HG03460 (cell line): ENCODE data around the gene MEA1.
A peak's percentile ranks its signal among the peaks of the same experiment; 100 is the strongest.

Experiments used
- ATAC-seq: cut with Tn5 transposase; IDR thresholded peaks from one replicate; pipeline ENCODE4 v1.9.1; 2021; ENCODE audit not compliant: unreplicated experiment

MEA1 gene

DNA sequence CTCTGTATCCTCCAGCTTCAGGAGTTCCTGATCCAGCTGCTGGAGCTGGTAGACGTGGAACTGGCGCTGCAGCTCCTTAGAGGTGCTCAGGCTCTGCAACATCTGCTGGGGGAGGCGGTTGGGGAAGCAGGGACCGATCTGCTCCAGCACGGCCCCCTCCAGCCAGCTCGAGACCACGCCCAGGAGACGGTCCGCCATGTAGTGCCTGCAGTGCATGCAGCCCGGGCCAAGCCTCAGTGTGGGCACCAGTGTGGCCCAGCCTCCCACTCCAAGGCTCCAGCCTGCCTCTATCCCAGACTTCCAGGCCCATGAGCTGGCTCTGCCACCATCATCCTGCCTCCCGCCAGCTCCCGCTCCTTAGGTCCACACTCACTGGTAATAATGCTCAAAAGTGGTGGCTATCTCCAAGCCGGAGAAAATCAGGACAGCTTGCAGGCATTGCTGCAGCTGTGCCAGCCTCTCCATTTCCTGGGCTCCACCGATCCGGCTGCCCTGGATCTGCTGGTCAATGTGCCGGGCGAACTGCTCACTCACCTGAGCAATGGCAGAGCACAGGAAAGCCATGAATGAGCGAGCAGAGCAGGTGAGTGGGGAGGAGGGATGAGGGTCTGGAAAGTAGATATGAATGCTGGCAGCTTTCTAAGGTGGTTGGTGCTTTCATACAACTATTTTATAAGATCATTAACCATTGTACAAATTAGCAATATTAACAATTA lies 27.0 kb upstream of the MEA1 start:
- no peak for ATAC-seq

DNA sequence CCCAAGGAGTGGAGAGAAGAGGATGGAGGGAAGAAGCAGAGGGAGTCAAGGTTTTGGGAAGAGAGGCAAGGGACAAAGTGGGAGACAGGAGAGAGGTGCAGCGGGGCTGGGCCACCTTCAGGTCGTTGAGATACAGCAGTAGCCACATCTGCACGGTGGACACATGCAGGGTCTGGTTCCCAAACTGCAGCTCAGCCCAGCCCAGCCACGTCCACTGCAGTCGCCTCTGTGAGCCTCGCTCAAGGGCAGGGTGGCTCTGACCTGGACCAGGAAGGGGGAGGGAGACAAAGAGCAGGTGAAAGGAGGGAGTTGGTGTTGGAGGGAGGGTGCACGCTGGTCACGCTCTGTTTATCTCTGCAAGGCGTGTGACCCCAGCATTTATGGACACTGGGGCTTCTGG lies 25.0 kb upstream of the MEA1 start:
- no peak for ATAC-seq

DNA sequence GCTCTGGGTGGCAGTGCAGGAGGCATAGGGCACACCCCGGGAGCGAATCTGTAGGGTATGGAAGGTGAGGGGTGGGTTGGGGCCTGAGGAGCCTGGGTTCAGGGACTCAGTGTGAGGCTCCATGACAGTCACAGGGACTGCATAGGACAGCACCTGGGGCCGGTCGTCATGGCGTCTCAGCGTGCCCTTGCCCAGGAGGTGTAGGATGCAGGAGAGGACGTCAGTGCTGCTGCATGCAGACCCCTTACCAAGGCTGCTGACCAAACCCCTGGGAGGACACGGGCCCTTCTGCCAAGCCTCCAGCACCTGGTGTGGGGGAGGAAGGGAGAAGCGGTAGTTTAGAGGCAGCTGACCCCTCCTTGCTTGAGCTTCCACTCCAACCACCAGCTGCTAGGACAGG lies 24.0 kb upstream of the MEA1 start:
- ATAC-seq: no peak

DNA sequence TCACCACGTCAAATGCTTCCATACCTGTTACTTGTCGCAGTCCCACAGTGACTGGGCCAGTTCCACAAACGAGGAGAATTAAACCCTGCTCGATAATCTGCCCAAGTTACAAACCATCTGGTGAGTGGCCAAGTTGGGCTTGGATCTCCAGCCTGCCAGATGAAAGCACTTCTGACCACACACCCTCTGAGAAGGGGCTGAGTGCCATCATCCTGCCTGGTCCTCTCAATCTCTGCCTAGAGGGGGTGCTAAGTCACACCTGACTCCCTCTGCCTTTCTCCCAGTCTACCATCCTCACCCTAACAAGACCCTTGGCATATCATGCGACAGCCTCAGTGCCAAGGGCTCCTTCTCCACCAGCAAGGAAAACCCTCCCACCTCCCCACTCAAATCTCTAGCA lies 23.5 kb upstream of the MEA1 start:
- no peak for ATAC-seq

DNA sequence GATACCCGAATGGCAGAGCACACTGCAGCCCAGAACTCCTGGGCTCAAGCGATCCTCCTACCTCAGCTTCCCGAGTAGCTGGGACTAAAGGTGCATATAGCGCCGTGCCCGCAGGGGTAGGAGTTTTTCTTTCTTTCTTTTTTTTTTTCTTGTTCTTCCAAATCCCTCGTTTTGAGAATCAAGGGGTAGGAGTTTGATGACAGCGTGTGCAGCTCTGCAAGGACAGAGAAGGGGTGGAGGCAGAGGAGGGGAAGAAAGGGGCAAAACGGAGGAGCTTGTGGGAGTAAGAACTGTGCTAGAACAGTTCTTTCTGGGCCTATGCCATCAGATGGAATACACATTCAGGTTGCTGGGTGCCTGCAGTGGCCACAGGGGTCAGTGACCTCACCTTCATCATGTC lies 23.0 kb upstream of the MEA1 start:
- ATAC-seq: no peak

DNA sequence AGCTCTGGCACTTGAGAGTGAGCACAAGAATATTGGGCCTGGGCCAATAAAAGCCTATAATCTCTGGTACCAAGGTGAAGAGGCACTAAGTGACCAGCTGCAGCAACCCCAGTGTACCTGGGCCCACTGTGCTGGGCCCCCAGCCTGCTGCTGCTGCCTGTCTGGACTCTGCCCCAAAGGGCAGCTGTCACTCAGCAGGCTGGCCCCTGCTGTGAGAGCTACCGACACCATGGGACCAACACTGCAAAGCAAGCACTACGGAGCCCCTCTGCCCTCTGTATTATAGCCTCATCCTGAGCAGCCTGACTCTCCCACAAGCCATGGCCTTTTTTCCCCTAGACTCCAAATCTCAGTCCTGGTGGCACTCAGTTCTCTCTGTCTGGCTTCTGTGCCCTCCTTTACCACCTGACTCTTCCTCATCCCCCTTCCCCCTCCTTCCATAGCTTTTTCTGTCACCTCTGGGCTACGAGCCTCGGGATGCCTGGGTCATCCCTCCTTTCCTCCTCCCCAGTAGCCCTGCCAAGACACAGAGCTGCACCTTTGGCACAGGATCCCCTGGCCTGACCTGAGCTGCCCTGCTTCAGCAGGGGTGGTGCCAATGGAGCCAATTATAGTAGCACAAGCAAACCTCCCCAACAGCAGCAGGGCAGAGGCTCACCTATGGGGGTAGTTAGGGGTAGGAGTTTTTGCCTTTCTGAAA lies 21.9 kb upstream of the MEA1 start:
- no peak for ATAC-seq

DNA sequence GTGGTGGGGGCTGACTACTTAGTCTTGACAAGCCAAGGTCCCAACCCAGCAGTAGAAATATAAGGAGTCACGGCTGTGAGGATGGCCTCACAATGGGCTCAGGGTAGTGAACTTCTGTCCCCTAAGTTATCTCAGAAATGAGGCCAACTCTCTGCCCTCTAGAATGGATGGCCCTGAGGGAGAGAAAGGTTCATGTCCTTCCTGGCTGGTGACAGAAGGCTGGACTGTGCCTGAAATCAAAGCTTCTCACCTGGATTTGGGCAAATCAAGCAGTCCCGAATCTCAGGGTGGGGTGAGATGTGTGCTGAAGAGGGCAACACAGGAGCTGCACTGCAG lies 20.4 kb upstream of the MEA1 start:
- no peak for ATAC-seq

DNA sequence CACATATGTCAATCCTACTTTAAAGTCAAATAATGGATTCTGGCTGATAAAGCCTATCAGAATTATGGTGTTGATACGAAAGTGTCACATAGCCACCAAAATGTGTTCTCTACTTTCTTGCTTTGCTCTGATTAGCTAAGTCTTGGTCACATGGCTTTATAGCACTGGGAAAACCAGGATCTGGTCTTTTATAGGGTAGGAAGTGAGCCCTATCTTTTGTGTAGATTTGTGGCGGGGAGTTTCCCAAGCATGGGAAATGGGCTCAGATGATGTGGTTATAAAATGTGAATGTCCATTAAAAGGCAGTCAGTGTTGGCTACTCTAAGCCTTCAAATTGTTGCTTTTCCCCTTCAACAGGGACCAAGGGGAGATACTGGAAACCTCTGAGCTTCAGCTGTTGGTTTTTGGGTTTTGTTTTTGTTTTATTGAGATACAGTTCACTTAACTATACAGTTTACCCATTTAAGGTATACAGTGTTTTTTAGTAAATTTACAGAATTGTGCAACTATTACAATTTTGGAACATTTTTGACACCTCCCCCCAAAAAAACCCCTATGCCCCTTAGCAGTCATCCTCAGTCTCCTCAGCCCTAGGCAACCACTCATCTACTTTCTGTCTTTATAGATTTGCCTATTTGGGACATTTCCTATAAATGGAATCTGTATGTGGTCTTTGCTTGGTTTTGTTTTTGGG lies 19.9 kb upstream of the MEA1 start:
- no peak for ATAC-seq

DNA sequence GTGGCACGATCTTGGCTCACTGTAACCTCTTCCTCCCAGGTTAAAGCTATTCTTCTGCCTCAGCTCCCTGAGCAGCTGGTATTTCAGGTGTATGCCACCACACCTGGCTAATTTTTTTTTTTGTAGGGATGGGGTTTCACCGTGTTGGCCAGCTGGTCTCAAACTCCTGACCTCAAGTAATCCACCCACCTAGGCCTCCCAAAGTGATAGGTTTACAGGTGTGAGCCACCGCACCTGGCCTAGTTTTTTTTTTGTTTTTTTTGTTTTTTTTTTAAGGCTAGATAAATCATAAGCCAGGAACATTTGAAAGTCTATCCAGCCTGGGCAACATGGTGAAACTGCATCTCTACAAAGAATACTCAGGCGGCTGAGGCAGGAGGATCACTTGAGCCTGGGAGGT lies 18.6 kb upstream of the MEA1 start:
- ATAC-seq: no peak

DNA sequence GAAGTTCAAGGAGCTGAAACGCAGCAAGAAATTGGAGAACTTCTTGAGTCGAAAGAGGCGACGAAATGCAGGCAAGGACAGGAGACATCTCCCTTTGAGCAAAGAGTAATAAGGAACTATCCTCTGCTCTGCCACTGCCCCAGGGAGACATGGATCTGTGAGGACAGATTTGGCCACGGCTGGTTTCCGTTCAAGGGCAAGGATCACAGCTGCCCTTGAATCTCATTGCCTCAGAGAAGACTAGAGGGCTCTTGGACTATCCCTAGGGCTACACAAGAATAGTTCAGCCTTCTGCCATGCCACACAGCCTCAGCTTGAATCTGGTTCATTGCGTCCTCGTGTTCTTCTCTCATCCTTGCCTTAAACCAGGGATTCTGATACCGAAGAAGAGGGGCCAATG lies 15.4 kb upstream of the MEA1 start:
- no peak for ATAC-seq

DNA sequence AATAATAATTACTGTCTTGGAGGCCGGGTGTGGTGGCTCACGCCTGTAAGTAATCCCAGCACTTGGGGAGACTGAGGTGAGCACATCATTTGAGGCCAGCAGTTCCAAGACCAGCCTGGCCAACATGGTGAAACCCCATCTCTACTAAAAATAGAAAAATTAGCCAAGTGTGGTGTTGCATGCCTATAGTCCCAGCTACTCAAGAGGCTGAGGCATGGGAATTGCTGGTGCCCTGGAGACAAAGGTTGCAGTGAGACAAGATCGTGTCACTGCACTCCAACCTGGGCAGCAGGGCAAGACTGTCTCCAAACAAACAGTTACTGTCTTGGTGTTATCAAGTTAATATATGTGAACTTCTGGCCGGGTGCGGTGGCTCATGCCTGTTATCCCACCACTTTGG lies 12.6 kb upstream of the MEA1 start:
- no peak for ATAC-seq

DNA sequence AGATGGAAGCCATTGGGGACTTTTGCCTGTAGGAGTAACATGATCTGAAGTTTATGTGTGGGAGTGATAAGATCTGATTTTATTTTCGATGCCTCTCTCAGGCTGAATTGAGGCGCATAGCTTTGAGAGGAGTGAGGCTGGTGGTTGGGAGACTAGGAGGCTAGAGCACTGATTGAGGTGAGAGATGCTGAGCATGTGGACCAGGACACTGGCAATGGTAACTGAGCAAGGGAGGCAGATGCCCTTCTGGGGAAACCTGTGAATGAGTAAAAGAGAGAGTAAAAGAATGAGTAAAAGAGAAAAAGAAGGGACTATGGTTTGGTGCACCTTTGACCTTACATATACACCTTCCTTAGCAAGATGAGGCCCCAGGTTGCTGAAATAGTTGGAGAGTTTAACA lies 10.7 kb upstream of the MEA1 start:
- ATAC-seq: no peak

DNA sequence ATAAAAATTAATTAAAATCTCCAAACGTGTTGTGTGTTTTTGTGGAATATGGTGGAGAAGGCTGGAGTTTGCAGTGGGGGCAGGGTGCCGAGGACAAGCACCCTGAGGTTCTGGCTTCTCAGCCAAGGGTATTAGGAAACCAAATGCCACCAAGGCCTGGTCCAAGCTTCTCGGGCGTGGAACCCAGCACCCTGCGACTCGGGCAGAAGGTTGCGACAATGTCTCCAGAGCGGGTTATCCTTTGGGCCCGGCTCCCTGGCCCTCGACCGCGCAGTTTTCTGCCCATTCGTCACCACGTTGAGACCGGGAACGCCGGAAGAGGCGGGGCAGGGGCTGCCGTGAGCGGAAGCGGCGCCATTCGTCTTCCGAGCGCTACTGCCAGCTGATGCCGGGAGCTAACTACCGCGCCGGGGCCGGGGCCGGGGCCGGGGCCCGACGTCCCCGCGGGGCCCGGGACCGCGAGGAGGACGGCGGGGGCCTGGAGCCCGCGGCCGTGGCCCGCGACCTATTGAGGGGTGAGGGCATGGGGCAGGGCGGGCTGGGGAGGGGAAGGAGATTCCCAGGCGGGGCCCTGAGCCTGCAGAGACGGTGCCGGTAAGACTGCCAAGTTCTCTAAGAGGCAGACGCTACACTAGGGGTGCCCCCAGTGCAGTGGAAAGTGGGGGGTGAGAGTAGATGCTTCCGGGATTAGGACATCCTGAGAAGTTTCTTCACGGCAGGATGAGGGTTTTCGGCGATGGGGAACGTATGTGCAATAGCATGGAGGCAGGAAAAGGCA lies 7.7 kb upstream of the MEA1 start, which contains the start of gene RRP36:
RRP36 (plus strand) TSS at position 354 of the 778 bp plus-strand sequence; CDS start at position 386, 32 bp downstream.
- ATAC-seq: peak; percentile 87

DNA sequence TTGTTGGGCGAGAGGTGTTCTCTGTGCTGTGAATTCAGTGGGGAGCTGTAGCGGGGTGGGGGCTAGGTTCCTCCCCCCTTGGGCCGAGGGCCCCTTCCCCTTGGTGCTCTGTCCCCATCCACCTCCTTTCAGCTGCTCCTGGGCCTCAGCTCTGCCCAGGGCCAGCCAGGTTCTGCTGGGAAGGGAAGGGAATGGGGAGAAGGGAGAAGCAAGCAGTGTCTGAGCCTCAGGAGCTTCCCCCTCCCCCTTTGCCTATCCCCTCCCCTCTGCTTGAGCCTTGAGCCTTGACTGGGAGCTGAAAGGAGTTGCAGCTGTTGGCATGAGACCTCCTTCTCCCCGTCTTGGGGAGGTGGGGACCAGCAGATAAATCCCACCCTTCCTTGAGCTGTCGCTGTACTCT lies 7.1 kb upstream of the MEA1 start:
- no peak for ATAC-seq

DNA sequence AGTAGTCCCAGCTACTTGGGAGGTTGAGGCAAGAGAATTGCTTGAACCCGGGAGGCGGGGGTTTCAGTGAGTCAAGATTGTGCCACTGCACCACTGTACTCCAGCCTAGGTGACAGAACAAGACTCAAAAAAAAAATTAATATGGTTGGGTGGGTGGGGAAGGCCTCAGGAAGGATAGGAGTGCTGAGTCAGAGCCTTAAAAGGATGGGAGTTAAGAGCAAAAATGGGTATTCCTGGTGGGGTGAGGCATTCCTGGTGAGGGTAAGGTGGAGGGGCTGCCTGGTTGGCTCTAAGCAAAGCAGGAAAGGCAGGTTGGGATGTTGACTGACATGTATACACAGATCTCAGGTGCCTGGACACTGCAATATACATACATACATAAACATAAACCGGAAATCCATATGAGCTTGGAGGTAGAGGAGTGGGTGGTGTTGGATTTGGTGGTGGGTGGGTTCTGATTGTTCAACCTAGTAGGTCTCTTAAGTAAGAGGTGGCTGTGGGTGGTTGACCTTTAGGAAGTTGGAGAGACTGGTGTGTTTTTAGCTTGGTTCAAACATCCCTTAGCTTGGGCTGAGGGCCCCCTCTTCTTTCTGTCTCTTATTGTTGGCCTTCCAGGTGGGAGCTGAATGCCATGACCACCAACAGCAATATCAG lies 6.4 kb upstream of the MEA1 start:
- ATAC-seq: no peak

DNA sequence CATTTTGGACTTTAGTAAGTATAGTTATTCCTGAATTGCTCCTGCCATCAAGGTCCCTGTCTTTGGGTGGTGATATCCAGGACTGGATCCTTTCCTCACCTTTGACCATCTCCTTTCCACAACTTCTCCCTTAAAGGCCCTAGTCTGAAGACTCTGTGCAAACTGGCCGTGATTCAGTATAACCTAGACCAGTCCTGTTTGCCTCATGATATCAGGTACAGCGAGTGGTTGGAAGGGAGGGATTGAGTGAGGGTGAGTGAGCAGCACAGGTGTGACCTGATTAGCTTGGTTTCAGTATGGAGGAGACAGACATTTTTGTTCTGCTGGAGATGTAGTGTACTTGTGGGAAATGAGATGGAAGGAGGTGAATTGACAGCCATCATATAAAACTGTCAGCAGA lies 5.4 kb upstream of the MEA1 start:
- ATAC-seq: no peak

DNA sequence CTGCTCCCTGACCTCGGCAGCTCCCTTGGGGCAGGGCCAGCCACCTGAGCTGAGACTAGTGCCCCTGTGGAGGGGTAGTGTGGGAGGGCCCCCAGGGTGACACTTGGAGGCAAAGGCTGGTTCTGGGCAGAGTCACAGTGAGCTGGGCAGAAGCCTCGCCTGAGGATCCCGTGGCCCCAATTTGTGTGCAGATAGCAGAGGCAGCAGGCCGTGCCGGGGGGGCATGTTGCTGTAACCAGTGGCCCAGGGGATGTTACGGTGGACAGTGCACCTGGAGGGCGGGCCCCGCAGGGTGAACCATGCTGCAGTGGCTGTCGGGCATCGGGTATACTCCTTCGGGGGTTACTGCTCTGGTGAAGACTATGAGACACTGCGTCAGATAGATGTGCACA lies 3.2 kb upstream of the MEA1 start:
- ATAC-seq: no peak

DNA sequence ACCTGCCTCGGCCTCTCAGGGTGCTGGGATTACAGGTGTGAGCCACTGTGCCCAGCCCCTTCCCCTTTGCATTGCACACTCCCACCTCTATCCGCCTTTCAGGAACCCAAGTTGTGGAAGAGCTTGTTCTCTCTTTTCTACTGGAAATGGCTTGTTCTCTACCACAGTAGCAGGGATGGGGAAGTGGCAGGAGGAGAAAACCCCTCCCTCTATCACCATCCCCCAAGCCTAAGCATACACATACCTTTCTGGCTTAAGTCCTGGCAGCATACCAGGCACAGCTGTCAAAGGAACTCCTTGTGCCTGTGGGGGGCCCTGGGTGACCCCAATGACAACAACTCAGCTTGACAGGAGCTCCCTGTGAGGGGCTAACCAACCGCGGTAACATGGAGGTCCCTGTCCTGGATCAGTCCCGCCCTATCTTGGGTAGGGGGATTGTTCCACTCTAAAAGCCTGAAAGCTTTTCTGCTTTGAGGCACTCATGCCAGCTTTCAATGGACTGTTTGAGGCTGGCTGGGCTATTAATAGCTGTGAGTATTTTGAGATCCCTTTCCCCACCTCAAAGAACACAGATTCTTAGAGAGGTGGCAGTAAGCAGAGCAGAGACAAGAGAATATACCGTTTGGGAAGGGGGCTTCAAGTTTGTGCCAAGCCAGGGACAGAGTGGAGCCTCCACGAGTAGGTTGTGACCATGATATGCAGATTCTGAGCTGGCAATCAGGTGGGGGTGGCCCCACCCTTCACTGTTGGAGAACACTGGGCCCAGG lies 2.6 kb upstream of the MEA1 start:
- no peak for ATAC-seq

DNA sequence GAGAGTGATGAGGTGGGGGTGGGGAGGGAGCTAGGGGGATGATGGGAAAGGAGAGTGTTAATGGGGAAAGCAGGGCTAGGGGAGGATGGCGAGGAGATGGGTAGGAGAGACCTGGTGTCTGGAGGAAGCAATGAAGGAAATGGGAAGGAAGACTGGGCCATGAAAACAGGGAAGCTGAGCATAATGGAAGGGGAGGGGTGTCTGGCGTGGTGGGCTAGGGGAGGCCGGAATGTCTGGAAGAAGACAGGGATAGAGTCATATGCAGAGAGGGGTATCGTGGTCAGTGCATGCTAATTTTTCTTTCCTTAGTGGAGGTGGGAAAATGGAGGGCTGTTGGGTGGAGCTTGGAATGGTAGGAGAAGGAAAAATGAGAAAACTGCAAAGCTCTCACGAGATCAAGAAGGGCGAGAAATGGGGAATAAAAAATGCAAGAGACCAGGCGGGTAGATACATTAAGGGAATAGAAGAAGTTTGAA lies 726 bp upstream of the MEA1 start:
- no peak for ATAC-seq
